Peyer's patch (tissue), 4 donors: ENCODE measurements around the gene ARRDC1.

Experiments used
- CTCF ChIP-seq, 6 experiments: fragments of 450-650 bp in 4 of 6; fragments of 200-600 bp in 2 of 6; sonication (generic) in 1 of 6; IDR thresholded peaks; one replicate each; pipeline ENCODE4 v1.5.1; 2017 to 2019; ENCODE audit warnings: antibody characterized with exemption in 6 of 6, mild to moderate bottlenecking in 3 of 6, moderate library complexity in 1 of 6
- POLR2A ChIP-seq, 2 donors: fragments of 450-650 bp; IDR thresholded peaks; one replicate each; pipeline ENCODE4 v1.5.1; 2017; ENCODE audit warnings: antibody characterized with exemption in 2 of 2, mild to moderate bottlenecking in 2 of 2, moderate library complexity in 2 of 2

- TF ChIP-seq POLR2A (IDR thresholded peaks at IDR 0.05) (peak; percentile 82 to 84), CTCF (IDR thresholded peaks at IDR 0.05) (peak in 1 of 6 experiments; percentile 6)
Observed at GRCh38 chr9:137618105-137619067, 12.9 kb downstream of the ARRDC1 start, which contains the start of gene EHMT1.
